ENCODE measurements around the gene HEG1. TPM values are rescaled to one million over a fixed set of nuclear protein-coding genes. Genes with fewer than 3 reads are reported as not detected.

Gene HEG1
- total RNA-seq, 1 experiment from 2014 or later: 23.3 TPM

GRCh38 chr3:124928333-124929202 lies 127.2 kb downstream of the HEG1 start:
- no peaks in the 10 kb centered on the region for H3K27me3 ChIP-seq
- no peaks in the 10 kb centered on the region for H3K36me3 ChIP-seq
- H3K27ac ChIP-seq: no peak overlapping the region
- H3K9me3 ChIP-seq (replicated peaks): no peaks in the 10 kb centered on the region
- no peak overlapping the region for H3K4me3 ChIP-seq
- no peaks in the 10 kb centered on the region for H3K4me1 ChIP-seq
- DNase-seq: peak; percentile 54 to 85

GRCh38 chr3:124927574-124928045 lies 128.2 kb downstream of the HEG1 start:
- DNase-seq: no peak
- Histone ChIP-seq H3K9me3 (replicated peaks) (no peaks in the 10 kb centered on the region), H3K4me1 (no peaks in the 10 kb centered on the region), H3K27ac (no peak overlapping the region), H3K36me3 (no peaks in the 10 kb centered on the region), H3K4me3 (no peak overlapping the region), H3K27me3 (no peaks in the 10 kb centered on the region)

- Histone ChIP-seq H3K27ac (no peak overlapping the region), H3K4me1 (no peaks in the 10 kb centered on the region), H3K9me3 (replicated peaks) (no peaks in the 10 kb centered on the region), H3K4me3 (no peak overlapping the region), H3K36me3 (no peaks in the 10 kb centered on the region), H3K27me3 (no peaks in the 10 kb centered on the region)
- no peak for DNase-seq
These were observed 129.2 kb downstream of the HEG1 start for GRCh38 chr3:124926426-124927101.

- Histone ChIP-seq H3K27me3 (no peaks in the 10 kb centered on the region), H3K4me3 (no peak overlapping the region), H3K4me1 (peaks cover 3% of the 10 kb centered on the region; the same call in 1 of the 2 replicates), H3K9me3 (replicated peaks) (no peaks in the 10 kb centered on the region), H3K36me3 (no peaks in the 10 kb centered on the region), H3K27ac (no peak overlapping the region)
- DNase-seq: no peak
These were observed 131.1 kb downstream of the HEG1 start for GRCh38 chr3:124924741-124925140.

- Histone ChIP-seq H3K36me3 (no peaks in the 10 kb centered on the region), H3K4me3 (no peak overlapping the region), H3K27ac (no peak overlapping the region), H3K4me1 (peaks cover 3% of the 10 kb centered on the region; the same call in 1 of the 2 replicates), H3K27me3 (no peaks in the 10 kb centered on the region), H3K9me3 (replicated peaks) (no peaks in the 10 kb centered on the region)
- no peak for DNase-seq
These were observed 132.0 kb downstream of the HEG1 start for GRCh38 chr3:124923833-124924232.

GRCh38 chr3:124920718-124921117 lies 135.1 kb downstream of the HEG1 start:
- DNase-seq: no peak
- Histone ChIP-seq H3K9me3 (replicated peaks) (no peaks in the 10 kb centered on the region), H3K36me3 (no peaks in the 10 kb centered on the region), H3K27me3 (no peaks in the 10 kb centered on the region), H3K27ac (no peak overlapping the region), H3K4me3 (no peak overlapping the region), H3K4me1 (peaks cover 3% of the 10 kb centered on the region; the same call in 1 of the 2 replicates)

- DNase-seq: peak; percentile 33 to 48
- Histone ChIP-seq H3K4me1 (peaks cover 3% of the 10 kb centered on the region; the same call in 1 of the 2 replicates), H3K27ac (no peak overlapping the region), H3K4me3 (no peak overlapping the region), H3K9me3 (replicated peaks) (no peaks in the 10 kb centered on the region), H3K27me3 (no peaks in the 10 kb centered on the region), H3K36me3 (no peaks in the 10 kb centered on the region)
These were observed 136.0 kb downstream of the HEG1 start for GRCh38 chr3:124919756-124920155.

GRCh38 chr3:124918524-124918923 lies 137.3 kb downstream of the HEG1 start:
- H3K27me3 ChIP-seq: no peaks in the 10 kb centered on the region
- H3K4me1 ChIP-seq: peaks cover 3% of the 10 kb centered on the region; the same call in 1 of the 2 replicates
- no peaks in the 10 kb centered on the region for H3K9me3 ChIP-seq (replicated peaks)
- DNase-seq: peak; percentile 16 to 48
- no peak overlapping the region for H3K27ac ChIP-seq
- H3K36me3 ChIP-seq: no peaks in the 10 kb centered on the region
- H3K4me3 ChIP-seq: no peak overlapping the region

- Histone ChIP-seq H3K9me3 (replicated peaks) (no peaks in the 10 kb centered on the region), H3K4me1 (peaks cover 3% of the 10 kb centered on the region; the same call in 1 of the 2 replicates), H3K27ac (no peak overlapping the region), H3K36me3 (no peaks in the 10 kb centered on the region), H3K4me3 (no peak overlapping the region), H3K27me3 (no peaks in the 10 kb centered on the region)
- peak; percentile 11 to 35 for DNase-seq
These were observed 138.9 kb downstream of the HEG1 start for GRCh38 chr3:124916837-124917409.

Other genes starting within 250 kb of the HEG1 start
- gene ITGB5, start 168.6 kb downstream of the HEG1 start, total RNA-seq (2014; rRNA removed; shearing (Covaris generic)): 85.3 and 105 TPM in 2 replicates
- gene MUC13, start 121.2 kb downstream of the HEG1 start, total RNA-seq (2014; rRNA removed; shearing (Covaris generic)): not detected in 2 replicates
- 3.6 and 3.7 TPM in 2 replicates for gene SLC12A8, start 156.8 kb upstream of the HEG1 start, total RNA-seq (2014; rRNA removed; shearing (Covaris generic))

Data from SJCRH30 (cell line).